RWPE2 (cell line): ENCODE results near the gene FAM167B.
A peak's percentile ranks its signal among the peaks of the same experiment; 100 is the strongest.

Experiments used
- ATAC-seq: fragments of 200-7000 bp; cut with Tn5 transposase; 3 replicates; pipeline ENCODE4 v1.9.1; 2021; ENCODE audit warnings: low read depth
- DNase-seq: peaks from one replicate; pipeline ENCODE4 v3.0.0-alpha.2; 2020; ENCODE audit warnings: low spot score
- H3K27ac ChIP-seq: fragments of 450-650 bp; 2 replicates; pipeline ENCODE4 v1.5.1; 2017; ENCODE audit warnings: mild to moderate bottlenecking; ENCODE audit not compliant: poor library complexity, severe bottlenecking
- H3K27me3 ChIP-seq: fragments of 250-450 bp; sonication (Bioruptor Pico); 2 replicates; pipeline ENCODE4 v1.5.1; 2021; ENCODE audit warnings: mild to moderate bottlenecking, moderate library complexity; ENCODE audit not compliant: insufficient read depth, poor library complexity, severe bottlenecking
- H3K36me3 ChIP-seq: fragments of 250-450 bp; sonication (Bioruptor Pico); 2 replicates; pipeline ENCODE4 v1.5.1; 2020; ENCODE audit warnings: low read depth, mild to moderate bottlenecking, moderate library complexity
- H3K4me1 ChIP-seq: fragments of 250-450 bp; sonication (Bioruptor Pico); 2 replicates; pipeline ENCODE4 v1.5.1; 2021; ENCODE audit warnings: mild to moderate bottlenecking, moderate library complexity; ENCODE audit not compliant: insufficient read depth, poor library complexity, severe bottlenecking
- H3K4me3 ChIP-seq: fragments of 250-450 bp; sonication (Bioruptor Pico); 2 replicates; pipeline ENCODE4 v1.5.1; 2021; ENCODE audit warnings: mild to moderate bottlenecking, moderate library complexity; ENCODE audit not compliant: severe bottlenecking
- H3K9me3 ChIP-seq: fragments of 250-450 bp; sonication (Bioruptor Pico); 2 replicates; pipeline ENCODE4 v1.5.1; 2021; ENCODE audit warnings: mild to moderate bottlenecking, moderate library complexity; ENCODE audit not compliant: severe bottlenecking
- TF ChIP-seq, protein P1 (sequence below): fragments of 450-650 bp; IDR thresholded peaks from one replicate; pipeline ENCODE4 v1.5.1; 2017; ENCODE audit warnings: mild to moderate bottlenecking, moderate library complexity; ENCODE audit not compliant: poor library complexity, severe bottlenecking

Gene FAM167B

DNA sequence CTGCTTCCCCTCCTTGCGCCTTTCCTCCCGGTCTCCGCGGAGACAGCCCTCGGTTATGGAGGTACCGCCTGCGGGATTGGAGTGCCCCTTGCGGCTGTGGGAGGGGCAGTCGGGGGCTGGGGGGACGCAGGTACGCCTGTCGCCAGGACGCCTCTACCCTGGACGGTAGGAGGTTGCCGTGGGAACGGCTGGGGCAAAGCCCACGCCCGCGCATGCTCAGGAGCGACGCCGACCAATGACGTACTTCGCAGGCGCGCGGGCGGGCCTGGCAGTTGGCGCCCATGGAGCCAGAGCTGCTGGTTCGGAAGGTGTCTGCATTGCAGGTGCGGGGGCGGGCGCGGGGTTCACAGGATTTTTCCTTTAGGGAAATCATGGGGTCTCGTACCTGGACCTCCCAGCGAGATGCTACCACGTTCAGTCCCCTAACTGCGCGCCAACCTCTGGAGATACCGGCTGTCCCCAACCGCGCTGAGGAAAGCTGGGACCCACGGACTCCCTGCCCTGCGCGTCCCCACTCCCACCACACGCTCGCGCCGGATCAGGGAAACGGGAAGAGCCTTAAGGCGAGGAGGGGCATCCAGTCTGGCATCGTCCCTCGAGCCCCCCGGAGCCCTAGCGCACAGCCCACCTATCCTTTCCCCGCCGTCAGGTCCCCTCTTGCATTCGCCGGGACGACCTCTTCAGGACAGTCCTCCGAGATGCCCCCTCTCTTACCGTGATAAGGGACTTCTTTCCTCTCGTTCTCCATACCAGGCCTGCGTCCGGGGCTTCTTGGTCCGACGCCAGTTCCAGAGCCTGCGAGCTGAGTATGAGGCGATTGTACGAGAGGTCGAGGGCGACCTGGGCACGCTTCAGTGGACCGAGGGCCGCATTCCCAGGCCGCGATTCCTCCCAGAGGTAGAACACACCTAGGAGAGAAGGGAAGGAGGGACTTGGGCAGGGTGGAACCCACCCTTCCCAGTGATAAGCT lies 41.3 kb upstream of the FAM167B start, which contains the start of gene IQCC:
TSS of gene IQCC (plus strand) at position 271 of the 970 bp plus-strand sequence. CDS start at position 282, 11 bp downstream.
- H3K4me3 ChIP-seq: peak within 1 kb of the TSS; percentile 71
- no peaks in the 10 kb centered on the region for H3K27me3 ChIP-seq
- DNase-seq: peak; percentile 90
- H3K36me3 ChIP-seq: peaks cover 18% of the 10 kb centered on the region
- ATAC-seq: peak; percentile 69
- TF ChIP-seq, protein P1, sequence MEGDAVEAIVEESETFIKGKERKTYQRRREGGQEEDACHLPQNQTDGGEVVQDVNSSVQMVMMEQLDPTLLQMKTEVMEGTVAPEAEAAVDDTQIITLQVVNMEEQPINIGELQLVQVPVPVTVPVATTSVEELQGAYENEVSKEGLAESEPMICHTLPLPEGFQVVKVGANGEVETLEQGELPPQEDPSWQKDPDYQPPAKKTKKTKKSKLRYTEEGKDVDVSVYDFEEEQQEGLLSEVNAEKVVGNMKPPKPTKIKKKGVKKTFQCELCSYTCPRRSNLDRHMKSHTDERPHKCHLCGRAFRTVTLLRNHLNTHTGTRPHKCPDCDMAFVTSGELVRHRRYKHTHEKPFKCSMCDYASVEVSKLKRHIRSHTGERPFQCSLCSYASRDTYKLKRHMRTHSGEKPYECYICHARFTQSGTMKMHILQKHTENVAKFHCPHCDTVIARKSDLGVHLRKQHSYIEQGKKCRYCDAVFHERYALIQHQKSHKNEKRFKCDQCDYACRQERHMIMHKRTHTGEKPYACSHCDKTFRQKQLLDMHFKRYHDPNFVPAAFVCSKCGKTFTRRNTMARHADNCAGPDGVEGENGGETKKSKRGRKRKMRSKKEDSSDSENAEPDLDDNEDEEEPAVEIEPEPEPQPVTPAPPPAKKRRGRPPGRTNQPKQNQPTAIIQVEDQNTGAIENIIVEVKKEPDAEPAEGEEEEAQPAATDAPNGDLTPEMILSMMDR: peak; percentile 22
- H3K4me1 ChIP-seq: no peaks in the 10 kb centered on the region
- H3K9me3 ChIP-seq: no peaks in the 10 kb centered on the region
- peak within 1 kb of the TSS; percentile 34 for H3K27ac ChIP-seq

- Histone ChIP-seq H3K36me3 (peaks cover 19% of the 10 kb centered on the region), H3K4me1 (no peaks in the 10 kb centered on the region), H3K27me3 (no peaks in the 10 kb centered on the region), H3K9me3 (no peaks in the 10 kb centered on the region), H3K27ac (no peak overlapping the region), H3K4me3 (no peak overlapping the region)
- DNase-seq (no peak), ATAC-seq (no peak)
- TF ChIP-seq, protein P1: no peak
Measured at GRCh38 chr1:32208469-32208868, 38.6 kb upstream of the FAM167B start.

DNA sequence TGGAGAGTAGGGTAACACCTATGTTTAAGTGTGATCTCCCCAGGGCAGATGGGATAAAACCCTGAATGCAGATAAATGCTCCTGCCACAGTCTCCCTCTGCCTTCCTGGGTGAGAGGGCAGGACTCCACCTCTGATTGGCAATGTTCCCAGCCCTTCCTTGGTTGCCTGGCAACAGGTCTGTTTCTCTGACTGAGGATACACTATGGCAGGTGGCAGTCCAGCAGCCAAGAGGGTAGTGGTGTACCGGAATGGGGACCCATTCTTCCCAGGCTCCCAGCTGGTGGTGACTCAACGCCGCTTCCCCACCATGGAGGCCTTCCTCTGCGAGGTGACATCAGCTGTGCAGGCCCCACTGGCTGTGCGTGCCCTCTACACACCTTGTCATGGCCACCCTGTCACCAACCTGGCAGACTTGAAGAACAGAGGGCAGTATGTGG lies 38.1 kb upstream of the FAM167B start, which contains the start of gene DCDC2B:
TSS of gene DCDC2B (plus strand) at position 199 of the 438 bp plus-strand sequence. CDS start at position 204, 5 bp downstream.
- H3K9me3 ChIP-seq: no peaks in the 10 kb centered on the region
- H3K4me3 ChIP-seq: no peak within 1 kb of the TSS
- H3K27ac ChIP-seq: no peak within 1 kb of the TSS
- peak; percentile 32; the same call in 2 of the 3 replicates for ATAC-seq
- no peaks in the 10 kb centered on the region for H3K27me3 ChIP-seq
- H3K4me1 ChIP-seq: no peaks in the 10 kb centered on the region
- peaks cover 23% of the 10 kb centered on the region for H3K36me3 ChIP-seq
- DNase-seq: no peak
- TF ChIP-seq, protein P1: no peak

DNA sequence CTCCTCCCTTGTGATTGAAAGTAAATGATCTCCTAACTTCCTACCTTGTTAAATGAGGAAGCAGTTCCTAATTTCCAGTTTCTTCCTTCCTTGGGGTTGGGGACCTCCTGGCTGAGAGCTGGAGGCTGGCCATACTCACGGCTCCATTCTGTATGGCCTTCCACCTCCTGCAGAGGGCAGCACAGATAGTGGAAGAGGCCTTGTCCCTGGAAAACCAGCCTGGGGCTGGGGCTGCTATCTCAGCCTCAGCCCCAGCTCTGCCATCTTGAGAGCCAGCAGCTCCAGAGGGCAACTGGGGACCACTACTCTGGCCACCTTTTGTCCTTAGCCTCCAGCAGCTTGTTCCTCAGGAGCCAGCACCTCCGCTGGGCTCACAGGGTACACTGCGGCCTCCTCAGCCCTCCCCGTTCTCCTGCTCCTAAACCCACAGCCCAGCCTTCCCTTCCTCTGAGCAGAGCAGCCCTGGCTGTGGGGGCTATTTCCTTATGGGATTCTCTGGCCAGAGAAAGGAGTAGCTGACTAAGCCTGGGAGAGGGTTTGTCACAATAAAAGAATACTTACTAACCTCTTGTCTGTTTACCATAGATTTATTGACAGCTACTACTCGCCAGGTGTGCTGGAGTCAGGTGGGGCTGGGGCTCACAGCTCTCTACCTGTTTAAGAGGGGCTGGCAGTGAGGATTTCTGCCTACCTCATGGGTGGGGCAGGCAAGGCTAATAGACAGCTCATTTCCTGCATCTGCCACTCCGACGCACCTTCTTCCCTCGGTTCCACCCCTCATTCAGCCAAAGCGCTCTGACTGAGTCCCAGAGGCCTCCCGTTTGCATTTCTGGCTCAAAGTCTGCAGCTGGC lies 31.2 kb upstream of the FAM167B start:
- Histone ChIP-seq H3K27ac (peak overlapping the region; percentile 89), H3K36me3 (peaks cover 52% of the 10 kb centered on the region), H3K4me3 (no peak overlapping the region), H3K9me3 (no peaks in the 10 kb centered on the region), H3K4me1 (peaks cover 10% of the 10 kb centered on the region), H3K27me3 (no peaks in the 10 kb centered on the region)
- no peak for DNase-seq
- peak; percentile 78 for ATAC-seq
- TF ChIP-seq, protein P1: peak; percentile 81
